Mesenchymal stem cell (in vitro differentiated cells and primary cell): ENCODE results near the gene ISCU.

ENCODE experiments used
- DNase-seq: peaks from one replicate; pipeline ENCODE4 v3.0.0-alpha.2; 2013
- H2AFZ ChIP-seq: one replicate; pipeline ENCODE4 v1.6.1; 2013; ENCODE audit warnings: low read depth, mild to moderate bottlenecking, control low read depth, inconsistent platforms, low read length, moderate library complexity
- H2AK5ac ChIP-seq: 2 replicates; pipeline ENCODE4 v1.6.1; 2013; ENCODE audit warnings: low read length, moderate library complexity, mild to moderate bottlenecking, inconsistent platforms; ENCODE audit not compliant: severe bottlenecking
- H2BK120ac ChIP-seq: one replicate; pipeline ENCODE4 v1.6.1; 2013; ENCODE audit warnings: low read depth, mild to moderate bottlenecking, inconsistent platforms, low read length, moderate library complexity
- H2BK12ac ChIP-seq, 2 experiments: one replicate each; pipeline ENCODE4 v1.6.1; 2013; ENCODE audit warnings: inconsistent platforms in 2 of 2, low read length in 2 of 2, mild to moderate bottlenecking in 2 of 2, moderate library complexity in 2 of 2, control low read depth in 1 of 2
- H2BK15ac ChIP-seq: one replicate; pipeline ENCODE4 v1.6.1; 2013; ENCODE audit warnings: mild to moderate bottlenecking, low read depth, inconsistent platforms; ENCODE audit not compliant: poor library complexity, severe bottlenecking
- H2BK5ac ChIP-seq: 2 replicates; pipeline ENCODE4 v1.6.1; 2013; ENCODE audit warnings: low read depth, mild to moderate bottlenecking, low read length, control low read depth, inconsistent platforms; ENCODE audit not compliant: poor library complexity, severe bottlenecking
- H3K14ac ChIP-seq, 2 experiments: one replicate each; pipeline ENCODE4 v1.6.1; 2013; ENCODE audit warnings: inconsistent platforms in 2 of 2, low read length in 2 of 2, control low read depth in 1 of 2, mild to moderate bottlenecking in 1 of 2, moderate library complexity in 1 of 2
- H3K18ac ChIP-seq, 2 experiments: one replicate each; pipeline ENCODE4 v1.6.1; 2013; ENCODE audit warnings: inconsistent platforms in 2 of 2, low read length in 2 of 2, control low read depth in 1 of 2, low read depth in 1 of 2, mild to moderate bottlenecking in 1 of 2
- H3K23ac ChIP-seq, 2 experiments: one replicate each; pipeline ENCODE4 v1.6.1; 2013; ENCODE audit warnings: inconsistent platforms in 2 of 2, low read length in 2 of 2, mild to moderate bottlenecking in 2 of 2, moderate library complexity in 2 of 2, control low read depth in 1 of 2
- H3K27ac ChIP-seq: 2 replicates; pipeline ENCODE4 v1.5.1; 2013; ENCODE audit warnings: mild to moderate bottlenecking, moderate library complexity, low read length, control low read depth, inconsistent platforms; ENCODE audit not compliant: poor library complexity, severe bottlenecking
- H3K27me3 ChIP-seq, 2 experiments: 2 replicates each; pipeline versions ENCODE4 v1.6.1 to v1.7.0; 2013; ENCODE audit warnings: low read length in 2 of 2, mild to moderate bottlenecking in 2 of 2, moderate library complexity in 2 of 2, control low read depth in 1 of 2, inconsistent platforms in 1 of 2; ENCODE audit not compliant: control insufficient read depth in 1 of 2, insufficient read depth in 1 of 2
- H3K36me3 ChIP-seq, 2 experiments: 2 replicates each; pipeline versions ENCODE4 v1.6.1 to v1.7.0; 2013; ENCODE audit warnings: low read length in 2 of 2, control low read depth in 1 of 2, inconsistent platforms in 1 of 2, low read depth in 1 of 2, mild to moderate bottlenecking in 1 of 2; ENCODE audit not compliant: insufficient read depth in 2 of 2, control insufficient read depth in 1 of 2
- H3K4ac ChIP-seq, 2 experiments: one replicate each; pipeline ENCODE4 v1.6.1; 2013; ENCODE audit warnings: inconsistent platforms in 2 of 2, low read length in 2 of 2, mild to moderate bottlenecking in 2 of 2, moderate library complexity in 2 of 2, control low read depth in 1 of 2, low read depth in 1 of 2
- H3K4me1 ChIP-seq: 2 replicates; pipeline ENCODE4 v1.6.1; 2013; ENCODE audit warnings: low read depth, low read length, control low read depth; ENCODE audit not compliant: control insufficient read depth, insufficient read depth
- H3K4me2 ChIP-seq: 2 replicates; pipeline ENCODE4 v1.6.1; 2013; ENCODE audit warnings: low read length, mild to moderate bottlenecking, inconsistent platforms; ENCODE audit not compliant: poor library complexity, severe bottlenecking
- H3K4me3 ChIP-seq, 2 experiments: 2 replicates each; pipeline versions ENCODE4 v1.5.1 to v1.7.0; 2013; ENCODE audit warnings: low read length in 2 of 2, mild to moderate bottlenecking in 2 of 2, control low read depth in 1 of 2, low read depth in 1 of 2; ENCODE audit not compliant: insufficient read depth in 1 of 2
- H3K79me1 ChIP-seq: replicated peaks from 2 replicates; pipeline ENCODE4 v1.6.1; 2013; ENCODE audit warnings: mild to moderate bottlenecking, control low read depth, low read length, inconsistent platforms; ENCODE audit not compliant: poor library complexity, severe bottlenecking
- H3K9ac ChIP-seq: 2 replicates; pipeline ENCODE4 v1.7.0; 2013; ENCODE audit warnings: mild to moderate bottlenecking, low read length, moderate library complexity
- H3K9me3 ChIP-seq: 2 replicates; pipeline ENCODE4 v1.7.0; 2013; ENCODE audit warnings: mild to moderate bottlenecking, low read length; ENCODE audit not compliant: control insufficient read depth
- H4K8ac ChIP-seq: one replicate; pipeline ENCODE4 v1.6.1; 2013; ENCODE audit warnings: inconsistent platforms, mild to moderate bottlenecking, low read length, moderate library complexity
- H4K91ac ChIP-seq: one replicate; pipeline ENCODE4 v1.6.1; 2013; ENCODE audit warnings: mild to moderate bottlenecking, low read length, inconsistent platforms
- WGBS: methylation state at CpG from one replicate; pipeline ENCODE4 v1.1.7; 2013; ENCODE audit warnings: mixed read lengths; 5-methylcytosine and 5-hydroxymethylcytosine counted together

ISCU gene

DNA sequence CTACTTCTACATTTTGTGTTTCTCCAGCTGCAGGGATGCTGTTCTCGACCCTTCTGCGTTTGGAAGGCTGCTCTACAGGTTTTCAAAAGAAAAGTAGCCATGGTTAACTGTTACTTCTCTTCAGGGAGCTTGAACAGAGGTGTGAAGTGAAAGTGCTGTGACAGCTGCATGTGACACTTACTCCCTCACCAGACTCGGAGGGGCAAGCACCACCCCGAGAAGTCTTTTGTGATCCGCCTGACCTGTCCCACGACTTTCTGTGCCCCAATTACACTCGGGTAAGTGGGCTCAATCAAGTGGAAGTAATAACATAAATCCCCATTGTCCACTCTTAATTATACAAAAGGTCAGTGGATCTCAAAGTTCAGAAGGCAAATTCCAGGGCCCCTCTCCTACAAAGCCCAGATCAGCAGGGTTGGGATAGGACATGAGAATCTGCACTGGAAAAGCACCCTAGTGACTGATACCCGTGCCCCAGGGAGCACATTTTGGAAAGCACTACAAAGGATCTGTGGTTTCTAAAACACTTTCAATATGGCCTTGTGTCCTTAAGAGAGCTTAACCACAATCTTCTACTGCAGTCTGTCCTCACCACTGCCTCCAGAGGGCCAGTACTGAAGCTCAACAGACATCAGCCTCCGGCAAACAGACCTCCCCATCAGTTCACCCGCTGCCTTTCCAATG lies 35.8 kb upstream of the ISCU start:
- Histone ChIP-seq H3K27ac (no peak overlapping the region), H2AK5ac (no peak overlapping the region), H3K9ac (no peak overlapping the region), H3K4ac (no peak overlapping the region), H2BK12ac (no peak overlapping the region), H3K23ac (no peak overlapping the region), H3K4me2 (no peak overlapping the region), H2BK120ac (no peak overlapping the region), H2AFZ (no peak overlapping the region), H3K4me3 (no peak overlapping the region), H2BK5ac (no peak overlapping the region), H3K14ac (no peak overlapping the region), H4K91ac (no peak overlapping the region), H3K18ac (no peak overlapping the region), H4K8ac (no peak overlapping the region), H2BK15ac (no peak overlapping the region), H3K4me1 (peaks cover 9% of the 10 kb centered on the region), H3K9me3 (no peaks in the 10 kb centered on the region), H3K27me3 (no peaks in the 10 kb centered on the region), H3K79me1 (peaks cover 33% of the 10 kb centered on the region), H3K36me3 (peaks cover 67 to 97% of the 10 kb centered on the region in 2 experiments)
- peak; percentile 44 for DNase-seq
- 92% methylated on average over 10 of the region's 10 CpGs for WGBS

DNA sequence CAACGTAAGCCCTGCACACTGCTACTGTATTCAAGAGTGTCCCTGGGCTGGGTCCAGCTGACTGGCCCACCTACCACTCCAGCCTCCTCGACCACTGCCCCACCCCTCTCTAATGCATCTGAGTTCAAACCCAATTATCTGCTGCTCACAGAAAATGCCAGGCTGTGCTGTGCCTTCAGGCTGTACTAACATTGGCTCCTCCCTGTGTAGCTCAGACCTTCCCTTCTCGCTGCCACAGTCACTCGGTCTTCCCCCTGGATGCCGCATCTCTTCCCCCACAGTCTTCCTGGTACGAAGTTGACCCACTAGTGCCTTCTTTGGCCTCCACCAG lies 35.3 kb upstream of the ISCU start:
- no peak overlapping the region for H3K9ac ChIP-seq
- no peak overlapping the region for H4K8ac ChIP-seq
- no peak overlapping the region for H3K27ac ChIP-seq
- H3K4me3 ChIP-seq: no peak overlapping the region
- no peak overlapping the region for H2AFZ ChIP-seq
- no peak overlapping the region for H2BK5ac ChIP-seq
- no peak overlapping the region for H3K4ac ChIP-seq
- no peak overlapping the region for H3K14ac ChIP-seq
- H3K4me1 ChIP-seq: peaks cover 9% of the 10 kb centered on the region
- H2BK120ac ChIP-seq: no peak overlapping the region
- H3K36me3 ChIP-seq: peaks cover 70 to 97% of the 10 kb centered on the region in 2 experiments
- no peak for DNase-seq
- H2BK15ac ChIP-seq: no peak overlapping the region
- 94% methylated on average over 6 of the region's 6 CpGs for WGBS
- peak overlapping the region; percentile 5 for H4K91ac ChIP-seq
- H2AK5ac ChIP-seq: no peak overlapping the region
- no peak overlapping the region for H3K4me2 ChIP-seq
- H3K79me1 ChIP-seq: peaks cover 36% of the 10 kb centered on the region
- no peaks in the 10 kb centered on the region for H3K9me3 ChIP-seq
- no peak overlapping the region for H3K23ac ChIP-seq
- H2BK12ac ChIP-seq: no peak overlapping the region
- H3K18ac ChIP-seq: no peak overlapping the region
- H3K27me3 ChIP-seq: no peaks in the 10 kb centered on the region

DNA sequence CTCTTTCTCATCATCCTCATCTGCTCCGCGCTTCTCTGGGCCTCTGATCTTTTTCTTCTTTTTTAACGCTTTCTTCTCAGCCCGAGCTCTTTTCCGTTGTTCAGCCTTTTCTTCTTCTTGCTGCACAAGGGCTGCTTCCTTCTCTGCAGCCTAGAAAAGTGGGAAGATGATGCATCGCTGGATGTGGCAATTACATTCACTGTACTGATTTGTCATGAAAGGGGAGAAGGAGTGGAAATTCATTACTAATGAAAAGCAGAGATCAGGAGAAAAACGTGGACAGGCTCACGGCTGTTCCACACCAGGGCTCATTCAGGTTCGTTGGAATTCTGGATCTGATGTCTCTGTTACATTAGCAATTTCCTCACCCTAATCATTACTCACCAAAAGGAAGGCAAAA lies 32.2 kb upstream of the ISCU start:
- H2AK5ac ChIP-seq: no peak overlapping the region
- no peak overlapping the region for H4K8ac ChIP-seq
- no peak overlapping the region for H2BK15ac ChIP-seq
- H3K4me1 ChIP-seq: peaks cover 9% of the 10 kb centered on the region
- H3K9ac ChIP-seq: no peak overlapping the region
- H3K79me1 ChIP-seq: peaks cover 28% of the 10 kb centered on the region
- H3K9me3 ChIP-seq: no peaks in the 10 kb centered on the region
- DNase-seq: no peak
- no peak overlapping the region for H2AFZ ChIP-seq
- 97% methylated on average over 9 of the region's 9 CpGs for WGBS
- H3K4me2 ChIP-seq: no peak overlapping the region
- H3K4ac ChIP-seq: no peak overlapping the region
- no peaks in the 10 kb centered on the region for H3K27me3 ChIP-seq
- no peak overlapping the region for H2BK12ac ChIP-seq
- H2BK120ac ChIP-seq: no peak overlapping the region
- H3K36me3 ChIP-seq: peaks cover 57 to 95% of the 10 kb centered on the region in 2 experiments
- H4K91ac ChIP-seq: no peak overlapping the region
- H3K27ac ChIP-seq: no peak overlapping the region
- H3K23ac ChIP-seq: no peak overlapping the region
- H3K14ac ChIP-seq: no peak overlapping the region
- no peak overlapping the region for H3K18ac ChIP-seq
- no peak overlapping the region for H3K4me3 ChIP-seq
- H2BK5ac ChIP-seq: no peak overlapping the region

DNA sequence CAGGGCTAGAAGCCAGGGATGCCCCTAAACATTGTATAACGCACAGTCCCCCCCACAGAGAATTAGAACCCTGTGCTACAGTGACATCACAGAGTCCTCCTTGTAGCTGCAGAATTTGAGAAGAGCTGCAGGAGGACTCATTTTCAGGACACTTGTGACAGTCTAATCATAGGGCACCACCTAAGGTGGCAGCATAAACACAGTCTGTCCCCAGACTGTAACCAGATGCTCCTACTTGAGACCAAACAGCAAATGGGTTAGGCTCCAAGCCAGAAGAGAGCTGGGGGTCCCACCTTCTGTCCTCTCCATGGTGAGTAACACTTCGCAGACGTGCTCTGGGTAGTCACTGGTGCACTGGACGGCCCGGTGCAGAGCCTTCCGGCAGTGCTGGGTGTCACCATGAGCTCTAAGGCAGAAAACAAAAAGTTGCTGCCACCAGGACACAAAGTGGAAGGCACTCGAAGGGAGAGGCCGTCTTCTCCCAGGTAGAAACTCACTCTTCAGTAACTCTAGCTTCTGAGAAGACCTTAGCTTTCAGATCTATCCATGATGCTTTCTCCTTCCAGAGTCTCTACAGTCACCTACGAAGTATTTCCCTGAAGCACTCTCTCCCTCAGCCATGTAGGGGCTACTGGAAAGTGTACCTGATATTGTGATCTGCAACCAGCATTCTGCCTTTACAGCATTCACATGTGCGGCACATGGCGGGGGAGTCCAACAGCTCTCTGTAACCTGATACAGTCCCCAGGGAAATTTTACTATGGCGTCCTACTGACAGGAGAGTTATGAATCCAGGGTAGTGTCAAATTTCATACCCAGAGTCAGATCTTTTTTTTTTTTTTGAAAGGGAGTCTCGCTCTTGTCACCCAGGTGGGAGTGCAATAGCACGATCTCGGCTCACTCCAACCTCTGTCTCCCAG lies 30.2 kb upstream of the ISCU start:
- no peak overlapping the region for H2BK120ac ChIP-seq
- H3K36me3 ChIP-seq: peaks cover 46 to 95% of the 10 kb centered on the region in 2 experiments
- no peak overlapping the region for H3K4me2 ChIP-seq
- H2BK15ac ChIP-seq: no peak overlapping the region
- H3K79me1 ChIP-seq: peaks cover 33% of the 10 kb centered on the region
- H3K9me3 ChIP-seq: no peaks in the 10 kb centered on the region
- H3K4ac ChIP-seq: no peak overlapping the region
- H2AFZ ChIP-seq: no peak overlapping the region
- DNase-seq: no peak
- H3K27me3 ChIP-seq: no peaks in the 10 kb centered on the region
- no peaks in the 10 kb centered on the region for H3K4me1 ChIP-seq
- H4K8ac ChIP-seq: no peak overlapping the region
- 95% methylated on average over 15 of the region's 15 CpGs for WGBS
- no peak overlapping the region for H2AK5ac ChIP-seq
- no peak overlapping the region for H3K4me3 ChIP-seq
- H4K91ac ChIP-seq: no peak overlapping the region
- no peak overlapping the region for H2BK5ac ChIP-seq
- H3K18ac ChIP-seq: no peak overlapping the region
- H3K27ac ChIP-seq: no peak overlapping the region
- H2BK12ac ChIP-seq: no peak overlapping the region
- H3K23ac ChIP-seq: no peak overlapping the region
- H3K9ac ChIP-seq: no peak overlapping the region
- no peak overlapping the region for H3K14ac ChIP-seq
